GOT3 (cell line): ENCODE measurements around the gene LINC00237.

Source experiments
- DNase-seq: peaks from one replicate; lab custom pipeline; 2025; ENCODE audit warnings: mixed read lengths; lab: John Stamatoyannopoulos, UW

LINC00237 gene

DNA sequence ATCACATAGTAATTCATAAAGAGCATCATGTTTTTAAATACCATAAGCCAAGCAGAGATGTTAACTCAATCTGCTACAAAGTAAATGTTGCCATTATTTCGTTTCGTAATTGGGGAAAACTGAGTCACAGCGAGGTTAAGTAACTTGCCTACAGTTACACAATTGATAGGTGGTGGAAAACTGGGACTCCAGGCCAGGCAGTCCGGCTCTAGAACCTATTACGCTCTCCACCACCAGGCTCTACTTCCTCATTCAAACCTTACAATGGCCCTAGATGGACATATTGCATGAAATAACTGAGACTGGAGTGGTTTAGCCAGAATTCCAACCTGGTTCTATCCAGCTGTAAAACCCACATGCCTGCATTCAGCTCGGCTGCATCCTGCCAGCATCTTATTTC, 58.2 kb downstream of the LINC00237 start:
- no peak for DNase-seq

DNA sequence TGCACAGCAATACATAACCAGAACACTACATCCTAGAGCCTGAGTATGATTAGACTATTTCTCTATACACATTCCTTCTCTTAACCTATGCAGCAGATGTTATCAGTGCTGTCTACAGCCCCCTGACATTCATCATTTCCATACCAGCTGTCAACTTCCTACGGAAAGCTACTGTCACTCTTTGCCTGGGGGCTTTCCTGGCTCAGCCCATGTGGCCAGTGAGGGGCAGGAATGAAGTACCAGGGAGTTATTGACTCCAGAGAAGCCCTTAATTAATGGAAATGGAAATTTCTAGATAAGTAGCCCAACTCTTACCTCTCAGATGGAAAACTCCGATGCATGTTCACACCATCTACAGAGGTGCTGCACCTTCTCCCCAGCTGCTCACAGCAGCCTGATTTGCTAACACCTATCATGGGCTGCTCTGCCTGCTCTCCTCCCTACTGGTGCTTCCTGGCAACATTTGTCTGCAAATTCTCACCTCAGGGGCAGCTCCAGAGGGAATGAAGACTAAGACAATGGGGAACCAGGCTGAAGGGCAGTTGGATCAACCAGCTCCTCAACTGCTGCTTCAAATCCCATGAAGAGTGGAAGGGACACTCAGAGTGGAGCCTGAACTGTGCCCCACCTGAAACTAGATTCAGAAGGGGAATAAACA, 59.6 kb downstream of the LINC00237 start:
- no peak for DNase-seq
